Activated B cell treated with CpG ODN at 0.5 μM for 24 hours (primary cell): Measurements from ENCODE around the gene ADRA2C. TPM values are rescaled to one million over a fixed set of nuclear protein-coding genes. Genes with fewer than 3 reads are reported as not detected.

Source experiments
- ATAC-seq: fragments of 200-7000 bp; cut with Tn5 transposase; one replicate; pipeline ENCODE4 v1.10.0; 2021; ENCODE audit warnings: low read depth, mild to moderate bottlenecking, moderate library complexity
- CTCF ChIA-PET: fragments of 350-600 bp; sonication (Branson Sonifier 250); formaldehyde crosslinking; loops from one replicate; lab custom pipeline; 2021; ENCODE audit warnings: antibody characterized with exemption; lab: Charles Lee
- POLR2A ChIA-PET: fragments of 350-600 bp; sonication (Branson Sonifier 250); formaldehyde crosslinking; loops from one replicate; lab custom pipeline; 2021; ENCODE audit warnings: antibody characterized with exemption; lab: Charles Lee
- DNase-seq: peaks from one replicate; pipeline ENCODE4 v3.0.0; 2022
- H3K27ac Mint-ChIP-seq: one replicate; pipeline ENCODE4 v1.8.0; 2020; ENCODE audit warnings: mixed read lengths
- H3K27me3 Mint-ChIP-seq: one replicate; pipeline ENCODE4 v1.8.0; 2021; ENCODE audit warnings: mixed read lengths
- H3K36me3 Mint-ChIP-seq: one replicate; pipeline ENCODE4 v1.8.0; 2021; ENCODE audit warnings: low read depth, mixed read lengths
- H3K4me1 Mint-ChIP-seq: one replicate; pipeline ENCODE4 v1.8.0; 2021; ENCODE audit warnings: mixed read lengths
- H3K4me3 Mint-ChIP-seq: one replicate; pipeline ENCODE4 v1.8.0; 2020; ENCODE audit warnings: mild to moderate bottlenecking, mixed read lengths
- H3K9me3 Mint-ChIP-seq: one replicate; pipeline ENCODE4 v1.8.0; 2020; ENCODE audit warnings: mixed read lengths
- intact Hi-C: fragments of 100-400 bp; cut with micrococcal nuclease; formaldehyde crosslinking; loops from one replicate; pipeline ENCODE4 v1.15.1; 2024
- total RNA-seq: library from RNA; stranded (reverse); gene quantifications from 2 replicates; pipeline ENCODE4 v1.2.3, GENCODE V29; 2022
- TF ChIP-seq, protein P1 (sequence below): fragments of 200-600 bp; IDR thresholded peaks from one replicate; pipeline ENCODE4 v1.8.0; 2022; ENCODE audit warnings: antibody characterized with exemption, mild to moderate bottlenecking

The ADRA2C gene
- total RNA-seq, 1 donor from 2014 or later, result not detected

DNA sequence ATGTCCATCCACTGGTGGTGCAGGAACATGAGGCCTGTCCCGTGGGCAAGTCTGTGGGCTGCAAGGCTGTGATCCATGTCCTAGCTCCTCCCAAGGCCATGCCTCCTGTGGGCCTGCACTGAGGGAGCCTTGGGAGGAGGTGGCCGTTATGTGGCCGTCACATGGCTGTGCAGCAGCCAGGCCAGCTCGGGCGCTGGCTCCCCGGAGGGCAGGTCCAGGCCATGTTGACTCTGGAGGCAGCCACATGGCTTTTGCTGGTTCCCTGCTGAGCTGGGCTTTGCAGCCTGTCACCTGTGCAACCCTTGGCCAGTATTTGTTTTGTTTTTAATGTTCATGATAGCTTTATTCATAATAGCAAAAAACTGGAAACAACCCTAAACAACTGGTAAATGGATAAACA lies 13.3 kb downstream of the ADRA2C start:
- no peak for ATAC-seq
- TF ChIP-seq, protein P1, sequence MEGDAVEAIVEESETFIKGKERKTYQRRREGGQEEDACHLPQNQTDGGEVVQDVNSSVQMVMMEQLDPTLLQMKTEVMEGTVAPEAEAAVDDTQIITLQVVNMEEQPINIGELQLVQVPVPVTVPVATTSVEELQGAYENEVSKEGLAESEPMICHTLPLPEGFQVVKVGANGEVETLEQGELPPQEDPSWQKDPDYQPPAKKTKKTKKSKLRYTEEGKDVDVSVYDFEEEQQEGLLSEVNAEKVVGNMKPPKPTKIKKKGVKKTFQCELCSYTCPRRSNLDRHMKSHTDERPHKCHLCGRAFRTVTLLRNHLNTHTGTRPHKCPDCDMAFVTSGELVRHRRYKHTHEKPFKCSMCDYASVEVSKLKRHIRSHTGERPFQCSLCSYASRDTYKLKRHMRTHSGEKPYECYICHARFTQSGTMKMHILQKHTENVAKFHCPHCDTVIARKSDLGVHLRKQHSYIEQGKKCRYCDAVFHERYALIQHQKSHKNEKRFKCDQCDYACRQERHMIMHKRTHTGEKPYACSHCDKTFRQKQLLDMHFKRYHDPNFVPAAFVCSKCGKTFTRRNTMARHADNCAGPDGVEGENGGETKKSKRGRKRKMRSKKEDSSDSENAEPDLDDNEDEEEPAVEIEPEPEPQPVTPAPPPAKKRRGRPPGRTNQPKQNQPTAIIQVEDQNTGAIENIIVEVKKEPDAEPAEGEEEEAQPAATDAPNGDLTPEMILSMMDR, result no peak
- intact Hi-C loops, result no loop called here
- no peak overlapping the region for H3K27ac Mint-ChIP-seq
- H3K4me1 Mint-ChIP-seq, result no peaks in the 10 kb centered on the region
- H3K9me3 Mint-ChIP-seq, result no peaks in the 10 kb centered on the region
- H3K36me3 Mint-ChIP-seq, result no peaks in the 10 kb centered on the region
- ChIA-PET POLR2A (no interaction called here), CTCF (no interaction called here)
- H3K4me3 Mint-ChIP-seq, result no peak overlapping the region
- H3K27me3 Mint-ChIP-seq, result peaks cover 2% of the 10 kb centered on the region
- DNase-seq, result no peak

DNA sequence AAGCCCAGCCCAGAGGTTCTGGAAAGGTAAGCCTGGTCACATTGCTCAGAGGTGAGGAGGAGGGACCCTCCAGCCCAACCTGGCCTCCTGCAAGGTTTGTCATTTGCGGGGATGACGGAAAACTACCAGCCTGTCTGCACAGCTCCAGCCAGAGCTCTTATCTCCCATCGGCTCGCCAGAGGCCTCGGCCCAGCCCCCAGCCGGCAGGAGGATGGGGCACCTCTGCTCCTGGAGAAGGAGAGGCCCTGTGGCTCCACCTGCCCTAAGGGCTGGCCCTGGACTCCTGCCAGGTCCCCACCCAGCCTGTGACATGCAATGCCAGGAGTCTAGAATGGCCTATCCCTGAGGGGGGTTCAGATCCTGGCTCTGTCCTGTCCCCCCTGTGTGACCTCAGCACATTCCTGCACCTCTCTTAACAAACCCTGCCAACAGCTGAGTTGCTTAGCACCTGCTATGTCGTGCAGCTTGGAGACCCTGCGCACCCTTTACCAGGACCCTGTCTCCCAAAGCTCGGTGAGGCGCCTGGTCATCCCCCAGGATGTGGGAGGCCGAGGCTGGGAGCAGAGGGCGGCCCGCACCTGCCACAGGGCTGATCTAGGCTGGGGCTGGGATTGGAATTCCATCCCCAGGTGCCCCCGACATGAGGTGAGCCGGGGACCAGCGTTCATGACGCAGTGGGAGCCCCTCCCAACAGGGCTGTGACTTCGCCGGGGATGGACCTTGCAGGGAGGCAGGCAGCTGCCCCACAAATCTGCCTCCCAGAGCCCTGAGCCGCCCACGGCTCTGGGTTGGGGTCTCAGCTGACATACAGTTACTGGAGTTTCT lies 14.4 kb downstream of the ADRA2C start:
- TF ChIP-seq, protein P1, result no peak
- Mint-ChIP-seq H3K4me3 (no peak overlapping the region), H3K36me3 (no peaks in the 10 kb centered on the region), H3K27me3 (peaks cover 2% of the 10 kb centered on the region), H3K4me1 (no peaks in the 10 kb centered on the region), H3K27ac (no peak overlapping the region), H3K9me3 (no peaks in the 10 kb centered on the region)
- CTCF ChIA-PET, result no interaction called here
- DNase-seq (no peak), ATAC-seq (no peak)
- POLR2A ChIA-PET, result no interaction called here
- intact Hi-C loops, result no loop called here

DNA sequence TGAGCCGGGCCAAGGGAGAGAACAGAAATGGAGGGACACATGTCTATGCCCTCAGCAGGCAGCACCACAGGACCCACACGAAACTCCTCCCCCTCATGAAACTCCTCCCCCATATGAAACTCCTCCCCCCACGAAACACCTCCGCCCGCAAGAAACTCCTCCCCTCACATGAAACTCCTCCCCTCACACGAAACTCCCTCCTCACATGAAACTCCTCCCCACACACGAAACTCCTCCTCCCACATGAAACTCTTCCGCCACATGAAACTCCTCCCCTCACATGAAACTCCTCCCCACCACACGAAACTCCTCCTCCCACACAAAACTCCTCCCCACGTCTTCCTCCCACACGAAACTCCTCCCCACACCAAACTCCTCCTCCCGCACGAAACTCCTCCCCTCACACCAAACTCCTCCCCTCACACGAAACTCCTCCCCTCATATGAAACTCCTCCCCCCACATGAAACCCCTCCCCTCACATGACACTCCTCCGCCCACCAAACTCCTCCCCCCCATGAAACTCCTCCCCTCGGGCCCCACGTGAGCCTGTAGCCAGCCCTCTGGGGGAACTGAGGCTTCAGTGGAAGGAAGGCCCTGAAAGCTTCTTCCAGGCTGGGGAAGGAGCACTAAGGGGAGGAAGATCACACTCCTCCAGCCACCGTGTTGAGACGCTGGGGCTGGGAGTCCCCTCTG lies 15.2 kb downstream of the ADRA2C start:
- H3K4me1 Mint-ChIP-seq, result no peaks in the 10 kb centered on the region
- POLR2A ChIA-PET, result no interaction called here
- peaks cover 2% of the 10 kb centered on the region for H3K27me3 Mint-ChIP-seq
- no peak for DNase-seq
- H3K36me3 Mint-ChIP-seq, result no peaks in the 10 kb centered on the region
- H3K4me3 Mint-ChIP-seq, result no peak overlapping the region
- no peak overlapping the region for H3K27ac Mint-ChIP-seq
- CTCF ChIA-PET, result no interaction called here
- TF ChIP-seq, protein P1, result no peak
- no peak for ATAC-seq
- intact Hi-C loops, result no loop called here
- H3K9me3 Mint-ChIP-seq, result no peaks in the 10 kb centered on the region

DNA sequence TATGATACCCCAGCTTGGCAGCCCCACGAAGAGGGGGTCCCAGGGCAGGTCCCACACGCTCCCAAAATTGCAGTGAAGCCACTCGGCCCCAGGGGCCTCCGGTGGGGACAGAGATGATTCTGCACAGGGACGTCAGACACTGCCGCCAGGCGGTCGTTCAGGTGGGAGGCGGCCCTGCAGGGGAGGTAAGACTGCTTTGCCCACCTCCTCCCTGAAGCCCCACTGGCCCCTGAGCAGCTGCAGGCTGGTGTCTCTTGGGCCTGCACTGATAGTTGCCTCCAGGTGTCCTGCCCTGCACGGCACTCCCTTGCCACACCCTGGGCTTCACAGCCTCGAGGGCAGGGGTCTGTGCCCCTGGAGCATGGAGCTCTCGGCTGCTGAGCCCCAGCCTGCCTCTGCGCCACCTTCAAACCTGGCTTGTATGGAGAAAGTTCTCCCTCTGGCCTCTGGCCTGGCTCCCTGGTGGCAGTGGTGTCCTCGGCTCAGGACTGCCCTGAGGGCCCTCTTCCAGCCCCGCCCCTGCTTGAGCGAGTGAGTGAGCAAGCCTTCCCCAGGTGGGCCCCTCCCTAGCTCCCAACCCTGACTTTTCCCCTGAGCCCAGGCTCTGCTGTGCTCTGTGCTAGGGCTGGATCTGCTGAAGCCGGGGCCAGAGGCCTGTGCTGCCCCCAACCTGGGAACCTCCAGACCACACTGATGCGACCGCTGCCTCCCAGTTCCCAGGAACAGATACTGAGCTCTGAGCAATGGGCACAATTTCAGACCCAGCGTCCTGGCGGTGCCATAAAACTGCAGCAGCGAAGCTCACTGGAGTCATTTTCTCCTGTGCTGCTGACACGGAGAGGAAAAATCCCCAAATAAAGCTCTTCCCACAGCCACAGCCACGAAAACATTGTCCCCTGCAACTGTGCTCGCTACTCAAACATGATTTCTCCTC lies 16.1 kb downstream of the ADRA2C start:
- Mint-ChIP-seq H3K4me3 (no peak overlapping the region), H3K36me3 (no peaks in the 10 kb centered on the region), H3K27me3 (peaks cover 2% of the 10 kb centered on the region), H3K4me1 (no peaks in the 10 kb centered on the region), H3K9me3 (no peaks in the 10 kb centered on the region), H3K27ac (no peak overlapping the region)
- POLR2A ChIA-PET, result no interaction called here
- CTCF ChIA-PET, result no interaction called here
- ATAC-seq, result no peak
- TF ChIP-seq, protein P1, result no peak
- intact Hi-C loops, result no loop called here
- DNase-seq, result no peak
